Mesodermal cell (in vitro differentiated cells): ENCODE measurements around the gene CLEC4M.
"Not testable (repeated sequence)": the region's sequence is repeated elsewhere in the genome, so short reads cannot be mapped to it uniquely, and the experiment has no call there.

ENCODE experiments used
- H3K27ac ChIP-seq: 2 replicates; pipeline ENCODE4 v1.7.0; 2013; ENCODE audit warnings: mild to moderate bottlenecking, low read depth, low read length, moderate library complexity; ENCODE audit not compliant: severe bottlenecking
- H3K36me3 ChIP-seq: 2 replicates; pipeline ENCODE4 v1.7.1; 2013; ENCODE audit warnings: mild to moderate bottlenecking, low read length, moderate library complexity; ENCODE audit not compliant: control insufficient read depth, insufficient read depth
- H3K4me1 ChIP-seq: one replicate; pipeline ENCODE4 v1.7.1; 2013; ENCODE audit warnings: mild to moderate bottlenecking, low read length; ENCODE audit not compliant: insufficient read depth, control insufficient read depth, poor library complexity, severe bottlenecking
- H3K4me3 ChIP-seq: 2 replicates; pipeline ENCODE4 v1.7.0; 2013; ENCODE audit warnings: low read length, control low read depth, mild to moderate bottlenecking; ENCODE audit not compliant: insufficient read depth, poor library complexity, severe bottlenecking; ENCODE audit errors: extremely low read depth
- H3K9me3 ChIP-seq: 2 replicates; pipeline ENCODE4 v1.7.1; 2013; ENCODE audit warnings: mild to moderate bottlenecking, low read length, moderate library complexity; ENCODE audit not compliant: control insufficient read depth
- WGBS, 2 experiments: methylation state at CpG; one replicate each; pipeline ENCODE4 v1.1.5; 2013; ENCODE audit warnings: missing lambda C conversion rate in 2 of 2; ENCODE audit not compliant: insufficient coverage in 2 of 2; 5-methylcytosine and 5-hydroxymethylcytosine counted together

CLEC4M gene

GRCh38 chr19:7740682-7741054 is 22.4 kb upstream of the CLEC4M start:
- no peak overlapping the region for H3K4me3 ChIP-seq
- H3K4me1 ChIP-seq: no peaks in the 10 kb centered on the region
- H3K36me3 ChIP-seq: no peaks in the 10 kb centered on the region
- no peaks in the 10 kb centered on the region for H3K9me3 ChIP-seq
- WGBS, 2 experiments: 84 to 86% methylated on average over 6 of the region's 6 CpGs
- H3K27ac ChIP-seq: no peak overlapping the region

DNA sequence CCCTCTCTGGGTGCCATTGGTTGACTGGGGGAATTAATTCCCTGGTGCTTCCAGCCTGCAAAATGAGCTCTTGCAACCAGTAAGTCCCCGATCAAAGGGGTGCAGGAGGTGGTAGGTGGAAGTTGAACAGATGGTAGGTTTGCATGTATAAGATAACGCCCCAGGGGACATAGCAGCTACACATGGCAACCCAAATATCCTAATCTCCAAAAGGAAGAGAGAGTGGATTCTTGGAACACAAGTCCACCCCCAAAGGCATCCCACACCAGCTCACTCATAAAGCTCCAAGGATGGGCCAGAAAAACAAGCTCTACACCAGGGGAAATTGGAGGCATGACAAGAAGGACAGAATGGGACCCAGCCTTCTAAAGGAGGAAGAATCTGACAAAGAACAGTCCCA is 20.5 kb upstream of the CLEC4M start:
- no peaks in the 10 kb centered on the region for H3K9me3 ChIP-seq
- H3K4me1 ChIP-seq: no peaks in the 10 kb centered on the region
- no CpG with 5 or more reads among the region's 2 CpGs for WGBS, 2 experiments
- H3K27ac ChIP-seq: no peak overlapping the region
- no peaks in the 10 kb centered on the region for H3K36me3 ChIP-seq
- no peak overlapping the region for H3K4me3 ChIP-seq

DNA sequence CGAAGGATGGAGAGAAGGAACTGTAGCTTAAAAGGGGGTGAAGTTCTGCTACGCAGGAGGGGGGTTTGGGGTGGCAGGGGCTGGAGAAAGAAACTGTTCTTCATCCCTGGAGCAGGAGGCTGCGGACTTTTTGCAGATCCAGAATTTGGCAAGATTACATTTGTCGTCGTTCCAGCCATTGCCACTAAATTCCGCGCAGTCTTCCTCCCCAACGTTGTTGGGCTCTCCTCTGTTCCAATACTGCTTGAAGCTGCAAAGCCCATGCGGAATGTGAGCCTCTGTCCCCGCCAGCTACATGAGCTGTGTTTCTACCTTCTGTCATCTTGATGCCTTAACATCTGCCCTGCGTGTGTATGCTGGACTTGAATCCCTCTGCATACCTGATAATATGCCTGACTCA is 20.1 kb upstream of the CLEC4M start:
- Histone ChIP-seq H3K4me3 (no peak overlapping the region), H3K4me1 (no peaks in the 10 kb centered on the region), H3K27ac (no peak overlapping the region), H3K9me3 (peaks cover 2% of the 10 kb centered on the region), H3K36me3 (no peaks in the 10 kb centered on the region)
- 73 to 83% methylated on average over 11 of the region's 11 CpGs for WGBS, 2 experiments

GRCh38 chr19:7743425-7743841 is 19.6 kb upstream of the CLEC4M start:
- Histone ChIP-seq H3K9me3 (peaks cover 5% of the 10 kb centered on the region), H3K36me3 (no peaks in the 10 kb centered on the region), H3K27ac (no peak overlapping the region), H3K4me1 (no peaks in the 10 kb centered on the region), H3K4me3 (no peak overlapping the region)
- WGBS, 2 experiments: 65 to 83% methylated on average over 1 to 2 of the region's 2 CpGs

DNA sequence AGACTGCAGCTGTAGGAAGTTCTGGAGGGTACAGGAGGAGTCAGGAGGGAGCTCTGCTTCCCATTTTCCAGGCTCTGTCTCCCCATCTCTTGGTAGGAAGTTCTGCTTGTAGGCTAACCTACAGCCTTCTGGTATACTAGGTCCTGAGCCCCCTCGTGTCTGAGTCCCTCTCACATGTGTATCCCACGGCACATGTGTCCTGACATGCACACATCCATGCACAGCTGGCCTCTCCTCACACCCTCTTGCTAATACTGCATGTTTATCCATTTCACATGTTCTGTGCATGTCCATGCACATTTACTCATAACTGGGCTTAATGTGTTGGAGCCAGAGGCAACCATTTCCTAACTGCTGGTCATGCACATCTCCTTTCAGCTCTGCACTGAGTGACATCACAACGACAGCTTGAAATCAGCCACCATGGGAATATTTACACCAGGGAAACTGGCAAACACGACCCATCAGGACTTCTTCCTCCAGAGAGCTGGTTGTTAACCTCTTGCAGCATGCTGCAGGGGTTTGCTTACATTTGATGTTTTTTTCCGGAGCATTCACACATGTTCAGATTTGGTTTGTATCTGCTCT is 18.8 kb upstream of the CLEC4M start:
- H3K9me3 ChIP-seq: peaks cover 5% of the 10 kb centered on the region
- no peaks in the 10 kb centered on the region for H3K4me1 ChIP-seq
- 61 to 68% methylated on average over 5 of the region's 5 CpGs for WGBS, 2 experiments
- no peaks in the 10 kb centered on the region for H3K36me3 ChIP-seq
- no peak overlapping the region for H3K4me3 ChIP-seq
- no peak overlapping the region for H3K27ac ChIP-seq

DNA sequence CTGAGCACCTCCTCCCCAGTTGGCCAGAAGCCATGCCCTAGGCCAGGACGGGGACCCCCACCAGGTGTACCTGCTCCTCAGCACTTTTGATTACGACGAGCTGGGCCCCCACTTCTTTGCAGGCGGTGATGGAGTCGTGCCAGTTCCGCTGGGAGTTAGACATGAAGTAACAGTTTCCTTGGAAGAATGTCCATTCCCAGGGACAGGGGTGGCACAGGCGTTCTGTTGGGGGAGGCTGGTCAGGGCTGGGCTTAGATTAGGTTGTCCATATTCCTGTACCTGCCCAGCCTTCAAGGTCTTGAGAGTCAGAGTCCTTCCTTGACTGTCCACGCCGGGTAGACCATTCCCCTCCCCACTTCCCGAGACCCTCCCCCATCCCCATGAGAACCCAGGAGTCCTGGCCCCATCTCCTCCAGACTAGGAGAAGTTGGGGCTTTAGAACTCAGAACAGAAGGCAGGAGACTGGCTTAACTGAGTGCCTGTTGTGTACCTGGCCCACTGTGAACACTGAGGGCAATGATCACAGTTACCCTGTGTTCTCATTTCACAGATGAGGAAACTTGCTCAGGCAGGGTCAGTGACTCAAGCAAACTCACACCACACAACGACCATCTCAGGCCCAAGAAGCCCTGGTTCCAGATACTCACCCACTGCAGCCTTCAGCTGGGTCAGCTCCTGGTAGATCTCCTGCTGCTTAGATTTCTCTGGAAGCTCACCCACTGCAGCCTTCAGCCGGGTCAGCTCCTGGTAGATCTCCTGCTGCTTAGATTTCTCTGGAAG is 18.0 kb upstream of the CLEC4M start:
- Histone ChIP-seq H3K4me3 (no peak overlapping the region), H3K9me3 (peaks cover 5% of the 10 kb centered on the region), H3K36me3 (no peaks in the 10 kb centered on the region), H3K27ac (no peak overlapping the region), H3K4me1 (no peaks in the 10 kb centered on the region)
- 79 to 82% methylated on average over 8 to 9 of the region's 12 CpGs for WGBS, 2 experiments

DNA sequence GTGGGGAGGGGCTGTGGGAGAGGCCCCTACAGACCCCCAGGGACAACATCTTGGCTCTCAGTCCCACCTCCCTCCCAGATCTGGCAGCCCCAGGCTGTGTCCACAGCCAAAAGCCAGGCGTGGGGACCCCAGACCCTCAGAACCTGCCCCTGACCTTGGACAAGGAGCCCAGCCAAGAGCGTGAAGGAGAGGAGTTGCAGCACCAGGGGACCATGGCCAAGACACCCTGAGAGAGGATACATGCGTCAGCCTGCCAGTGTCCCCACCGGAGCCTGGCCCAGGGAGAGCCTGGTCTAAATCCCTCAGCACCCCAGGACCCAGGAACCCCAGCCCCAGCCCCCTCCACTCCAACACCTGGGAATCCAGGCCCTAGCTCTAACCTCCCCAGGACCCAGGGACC is 16.7 kb upstream of the CLEC4M start:
- not testable (repeated sequence) for H3K4me1 ChIP-seq, H3K4me3 ChIP-seq, H3K36me3 ChIP-seq, H3K27ac ChIP-seq, H3K9me3 ChIP-seq
- WGBS, 2 experiments: 53 to 68% methylated on average over 3 to 4 of the region's 4 CpGs

DNA sequence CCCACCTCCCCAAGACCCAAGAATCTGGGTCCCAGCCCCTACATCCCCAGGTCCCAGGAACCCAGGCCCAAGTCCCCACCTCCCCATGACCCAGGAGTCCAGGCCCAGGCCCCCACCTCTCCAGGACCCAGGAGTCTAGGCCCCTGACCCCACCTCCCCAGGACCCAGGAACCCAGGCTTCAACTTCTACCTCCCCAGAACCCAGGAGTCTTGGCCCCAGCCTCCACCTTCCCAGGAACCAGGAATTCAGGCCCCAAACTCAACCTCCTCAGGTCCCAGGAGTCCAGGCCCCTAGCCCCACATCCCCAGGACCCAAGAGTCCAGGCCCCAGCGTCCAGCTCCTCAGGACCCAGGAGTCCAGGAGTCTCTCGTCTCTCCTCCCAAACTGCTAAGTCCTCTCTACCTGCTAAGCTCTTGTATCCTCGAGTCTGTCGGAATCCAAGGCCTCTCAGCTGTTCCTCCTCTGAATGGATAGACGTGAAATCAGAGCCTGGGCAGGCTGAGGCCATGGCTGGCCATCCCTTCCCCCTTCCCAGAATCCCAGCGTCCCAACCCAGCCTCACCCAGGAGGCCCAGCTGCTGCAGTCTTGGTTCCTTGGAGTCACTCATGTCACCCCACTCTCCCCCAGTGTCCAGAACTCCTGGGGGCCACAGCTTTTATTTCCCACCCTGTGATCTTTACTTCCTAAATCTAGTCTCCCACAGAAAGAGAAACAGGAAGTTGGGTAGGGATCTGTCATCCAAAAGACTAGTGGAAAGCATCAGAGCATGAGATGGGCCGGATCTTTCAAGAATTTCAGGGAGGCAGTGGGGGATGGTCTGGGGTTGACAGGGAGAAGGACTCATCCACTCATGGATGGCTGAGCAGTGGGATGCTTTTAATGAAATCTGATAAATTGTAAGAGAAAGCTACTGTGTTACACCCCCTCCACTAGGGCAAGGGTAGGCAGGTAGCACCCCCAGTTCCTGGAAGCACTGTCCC is 15.8 kb upstream of the CLEC4M start, which contains the start of gene CD209:
Gene CD209, minus strand, starts transcription at position 632 of the 982 bp plus-strand sequence. Its CDS starts 23 bp downstream, at position 609.
- H3K27ac ChIP-seq: no peak within 1 kb of the TSS
- H3K4me1 ChIP-seq: no peaks in the 10 kb centered on the region
- H3K4me3 ChIP-seq: no peak within 1 kb of the TSS
- H3K36me3 ChIP-seq: no peaks in the 10 kb centered on the region
- peaks cover 5% of the 10 kb centered on the region for H3K9me3 ChIP-seq
- WGBS, 2 experiments: 55 to 58% methylated on average over 7 of the region's 7 CpGs

DNA sequence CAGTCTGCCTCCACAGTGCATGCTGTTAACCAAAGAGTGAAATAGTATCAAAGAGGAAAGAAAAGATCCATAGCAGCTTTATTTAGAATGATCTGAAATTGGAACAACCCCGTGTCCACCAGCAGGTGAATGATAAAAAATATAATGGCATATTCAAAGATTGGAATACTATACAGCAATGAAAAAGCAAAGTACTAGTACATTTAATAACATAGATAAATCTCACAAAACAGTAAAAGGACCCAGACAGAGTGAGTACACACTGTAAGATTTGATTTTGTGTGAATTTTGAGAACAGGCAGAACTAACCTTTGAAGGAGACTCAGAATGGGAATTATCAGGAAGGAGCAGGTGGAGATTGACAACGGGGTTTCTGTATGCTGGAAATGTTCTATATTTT is 14.9 kb upstream of the CLEC4M start:
- Histone ChIP-seq H3K4me1 (no peaks in the 10 kb centered on the region), H3K9me3 (peaks cover 5% of the 10 kb centered on the region), H3K4me3 (no peak overlapping the region), H3K27ac (no peak overlapping the region), H3K36me3 (no peaks in the 10 kb centered on the region)
- WGBS, 2 experiments: no CpG with 5 or more reads among the region's 2 CpGs

- Histone ChIP-seq H3K9me3 (peaks cover 5% of the 10 kb centered on the region), H3K4me3 (no peak overlapping the region), H3K36me3 (no peaks in the 10 kb centered on the region), H3K4me1 (no peaks in the 10 kb centered on the region), H3K27ac (no peak overlapping the region)
- WGBS, 2 experiments: 42 to 50% methylated on average over 1 to 3 of the region's 4 CpGs
Observed at GRCh38 chr19:7748756-7749155, 14.3 kb upstream of the CLEC4M start.
